ENCODE results near the gene KIF6.

KIF6 gene

GRCh38 chr6:39634646-39635341, 90.4 kb downstream of the KIF6 start:
- TF ChIP-seq, protein P1, sequence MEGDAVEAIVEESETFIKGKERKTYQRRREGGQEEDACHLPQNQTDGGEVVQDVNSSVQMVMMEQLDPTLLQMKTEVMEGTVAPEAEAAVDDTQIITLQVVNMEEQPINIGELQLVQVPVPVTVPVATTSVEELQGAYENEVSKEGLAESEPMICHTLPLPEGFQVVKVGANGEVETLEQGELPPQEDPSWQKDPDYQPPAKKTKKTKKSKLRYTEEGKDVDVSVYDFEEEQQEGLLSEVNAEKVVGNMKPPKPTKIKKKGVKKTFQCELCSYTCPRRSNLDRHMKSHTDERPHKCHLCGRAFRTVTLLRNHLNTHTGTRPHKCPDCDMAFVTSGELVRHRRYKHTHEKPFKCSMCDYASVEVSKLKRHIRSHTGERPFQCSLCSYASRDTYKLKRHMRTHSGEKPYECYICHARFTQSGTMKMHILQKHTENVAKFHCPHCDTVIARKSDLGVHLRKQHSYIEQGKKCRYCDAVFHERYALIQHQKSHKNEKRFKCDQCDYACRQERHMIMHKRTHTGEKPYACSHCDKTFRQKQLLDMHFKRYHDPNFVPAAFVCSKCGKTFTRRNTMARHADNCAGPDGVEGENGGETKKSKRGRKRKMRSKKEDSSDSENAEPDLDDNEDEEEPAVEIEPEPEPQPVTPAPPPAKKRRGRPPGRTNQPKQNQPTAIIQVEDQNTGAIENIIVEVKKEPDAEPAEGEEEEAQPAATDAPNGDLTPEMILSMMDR (IDR thresholded peaks at IDR 0.05; ENCODE audit: low read depth, low read length), result no peak
- no peak overlapping the region for H3K4me3 ChIP-seq (ENCODE audit: low read depth, low read length)
- in situ Hi-C loops (cut with HindIII; ENCODE audit: low sequenced_read_pairs), result no loop called here
- DNase-seq (ENCODE audit: low read depth, low spot score), result no peak

- no peak for DNase-seq (ENCODE audit: low read depth, low spot score)
- TF ChIP-seq, protein P1 (IDR thresholded peaks at IDR 0.05; ENCODE audit: low read depth, low read length), result no peak
- no peak overlapping the region for H3K4me3 ChIP-seq (ENCODE audit: low read depth, low read length)
- in situ Hi-C loops (cut with HindIII; ENCODE audit: low sequenced_read_pairs), result no loop called here
Observed at GRCh38 chr6:39625209-39625608, 100.0 kb downstream of the KIF6 start.

DNA sequence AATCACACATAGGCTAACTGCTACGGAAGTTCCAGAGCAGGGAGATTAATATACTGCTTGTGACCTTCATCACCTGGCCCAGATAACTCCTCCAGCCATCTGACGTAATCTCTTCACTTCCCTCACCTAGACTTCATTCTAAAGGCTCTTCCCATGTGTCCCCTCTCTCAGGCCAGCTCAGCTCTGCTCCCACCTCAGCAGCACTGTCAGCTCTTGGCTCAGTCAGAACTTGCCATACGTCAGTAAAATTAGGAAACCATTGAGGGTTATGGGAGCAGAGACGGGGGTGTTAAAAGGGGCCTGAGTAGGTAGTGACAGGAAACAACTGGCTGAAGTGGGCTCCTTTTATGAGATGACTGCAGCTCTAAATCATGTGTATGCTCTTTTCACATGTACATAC, 101.5 kb downstream of the KIF6 start:
- TF ChIP-seq, protein P1 (IDR thresholded peaks at IDR 0.05; ENCODE audit: low read depth, low read length), result no peak
- in situ Hi-C loops (cut with HindIII; ENCODE audit: low sequenced_read_pairs), result no loop called here
- no peak for DNase-seq (ENCODE audit: low read depth, low spot score)
- no peak overlapping the region for H3K4me3 ChIP-seq (ENCODE audit: low read depth, low read length)

DNA sequence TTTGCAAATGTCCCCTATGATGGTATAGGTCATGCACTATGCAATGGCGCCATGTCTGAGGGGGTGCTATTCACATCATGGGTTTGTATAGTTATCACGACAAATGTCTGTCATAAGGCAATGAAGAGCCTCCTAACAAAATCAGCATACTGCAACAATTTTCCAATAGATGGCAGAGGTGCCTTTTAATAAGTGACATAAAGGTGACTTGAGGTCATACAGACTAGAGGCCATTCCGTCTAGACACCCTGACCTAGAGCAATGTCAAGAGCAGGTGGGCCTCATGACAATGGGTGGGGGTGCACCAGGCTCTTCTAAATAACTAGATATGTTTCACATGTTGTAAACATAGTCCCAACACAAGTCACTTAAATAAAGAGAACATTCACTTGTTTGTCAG, 107.7 kb downstream of the KIF6 start:
- TF ChIP-seq, protein P1 (IDR thresholded peaks at IDR 0.05; ENCODE audit: low read depth, low read length), result no peak
- H3K4me3 ChIP-seq (ENCODE audit: low read depth, low read length), result no peak overlapping the region
- in situ Hi-C loops (cut with HindIII; ENCODE audit: low sequenced_read_pairs), result no loop called here
- DNase-seq (ENCODE audit: low read depth, low spot score), result no peak

DNA sequence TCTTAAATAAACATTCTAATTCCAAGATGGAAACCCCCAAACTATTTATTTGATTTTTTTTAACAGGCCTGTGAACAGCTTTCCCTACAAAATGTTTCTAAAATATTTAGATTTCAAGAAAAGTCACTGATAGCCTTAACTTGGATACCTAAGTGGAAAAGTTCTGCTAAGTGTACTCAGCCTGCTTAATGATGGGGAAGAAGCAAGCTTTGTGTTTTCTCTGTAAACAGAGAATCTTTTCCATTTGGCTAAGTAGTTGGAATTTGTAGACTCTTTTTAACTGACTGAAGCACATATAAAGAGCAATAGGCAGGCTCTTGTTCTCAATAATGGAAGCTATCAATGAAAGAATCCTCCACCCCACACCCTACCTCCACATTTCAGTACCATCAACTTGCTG, 108.2 kb downstream of the KIF6 start:
- in situ Hi-C loops (cut with HindIII; ENCODE audit: low sequenced_read_pairs), result no loop called here
- TF ChIP-seq, protein P1 (IDR thresholded peaks at IDR 0.05; ENCODE audit: low read depth, low read length), result no peak
- H3K4me3 ChIP-seq (ENCODE audit: low read depth, low read length), result no peak overlapping the region
- no peak for DNase-seq (ENCODE audit: low read depth, low spot score)

GRCh38 chr6:39615622-39616021, 109.6 kb downstream of the KIF6 start:
- no peak overlapping the region for H3K4me3 ChIP-seq (ENCODE audit: low read depth, low read length)
- TF ChIP-seq, protein P1 (IDR thresholded peaks at IDR 0.05; ENCODE audit: low read depth, low read length), result no peak
- in situ Hi-C loops (cut with HindIII; ENCODE audit: low sequenced_read_pairs), result no loop called here
- no peak for DNase-seq (ENCODE audit: low read depth, low spot score)

All from astrocyte of the spinal cord (primary cell).